GM21619 (cell line): Measurements from ENCODE around the gene LGALS1.
"Not testable (repeated sequence)": the region's sequence is repeated elsewhere in the genome, so short reads cannot be mapped to it uniquely, and the experiment has no call there.

ENCODE experiments used
- ATAC-seq: cut with Tn5 transposase; IDR thresholded peaks from one replicate; pipeline ENCODE4 v1.9.1; 2021; ENCODE audit not compliant: unreplicated experiment

The LGALS1 gene

DNA sequence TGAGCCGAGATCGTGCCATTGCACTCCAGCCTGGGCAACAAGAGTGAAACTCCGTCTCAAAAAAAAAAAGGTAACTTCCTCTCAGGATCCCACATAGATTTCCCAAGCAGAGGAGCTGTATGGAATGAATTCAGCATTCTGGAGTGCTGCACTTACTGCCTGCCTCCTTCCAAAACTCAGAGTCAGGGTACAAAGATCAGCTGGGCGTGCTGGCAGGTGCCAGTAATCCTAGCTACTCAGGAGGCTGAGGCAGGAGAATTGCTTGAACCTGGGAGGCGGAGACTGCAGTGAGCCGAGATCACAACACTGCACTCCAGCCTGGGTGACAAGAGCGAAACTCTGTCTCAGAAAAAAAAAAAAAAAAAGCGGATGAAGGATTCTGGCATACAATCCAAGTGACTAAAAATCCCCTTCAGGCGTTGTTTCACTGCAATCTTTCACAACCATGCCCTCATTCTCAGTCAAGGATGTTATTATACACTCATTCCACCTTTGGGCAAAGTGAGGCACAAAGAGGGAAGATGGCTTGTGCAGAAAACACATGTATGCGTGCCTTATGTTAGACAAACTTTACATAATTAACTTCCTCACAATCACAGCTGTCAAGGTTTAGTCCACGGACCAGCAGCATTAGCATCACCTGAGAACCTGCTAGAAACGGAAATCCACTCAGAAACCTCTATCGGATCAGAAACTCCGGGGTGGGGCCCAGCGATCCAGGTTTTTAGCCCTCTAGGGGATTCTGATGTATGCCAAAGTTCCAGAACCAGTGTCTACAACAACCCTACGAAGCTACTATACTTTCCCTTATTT is 9.6 kb downstream of the LGALS1 start:
- no peak for ATAC-seq

DNA sequence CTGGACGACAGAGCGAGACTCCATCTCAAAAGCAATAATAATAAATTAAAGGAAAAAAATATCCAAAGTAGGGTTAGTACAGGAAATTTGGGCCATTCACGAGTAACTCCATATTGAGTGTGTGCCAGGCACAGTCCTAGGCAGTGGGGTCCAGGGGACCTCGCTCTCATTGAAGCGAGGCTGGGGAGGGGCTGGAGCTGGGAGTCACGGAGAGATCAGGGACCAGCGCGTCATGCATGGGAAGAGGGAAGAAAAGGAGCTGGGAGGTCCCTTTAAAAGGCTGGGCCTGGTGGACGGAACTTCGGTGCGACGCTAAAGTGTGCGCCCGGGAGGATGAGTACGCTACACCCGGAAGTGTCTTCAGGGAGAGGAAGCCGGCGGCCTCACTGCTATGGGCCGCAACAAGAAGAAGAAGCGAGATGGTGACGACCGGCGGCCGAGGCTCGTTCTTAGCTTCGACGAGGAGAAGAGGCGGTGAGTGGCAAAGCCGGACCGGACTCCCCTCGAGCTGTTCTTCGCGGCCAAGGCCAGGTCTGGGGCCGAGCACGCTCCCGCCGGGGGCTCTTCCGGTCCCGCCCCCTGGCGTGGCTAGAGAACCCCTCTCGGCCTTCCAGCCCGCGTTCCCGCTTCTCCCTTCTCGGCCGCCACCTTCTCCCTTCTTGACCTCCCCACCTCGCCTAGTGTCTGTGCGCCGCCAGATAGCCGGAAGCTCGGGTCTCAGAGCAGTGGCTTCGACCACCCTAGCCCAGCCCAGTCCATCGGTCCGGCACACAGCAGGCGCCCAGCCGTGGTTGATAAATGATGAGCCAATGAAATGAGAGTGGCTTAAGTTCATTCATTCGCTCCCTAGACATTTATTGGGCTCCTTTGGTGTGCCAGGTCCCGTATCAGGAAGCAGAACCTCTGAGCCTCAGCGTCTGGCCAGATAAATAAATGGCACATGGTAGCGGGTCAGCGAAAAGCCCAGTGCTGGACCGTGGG is 10.9 kb downstream of the LGALS1 start, which contains the start of gene NOL12:
Gene NOL12 (plus strand): TSS at position 342 of the 981 bp plus-strand sequence. CDS start 50 bp downstream, at position 392.
- ATAC-seq = peak; percentile 79

DNA sequence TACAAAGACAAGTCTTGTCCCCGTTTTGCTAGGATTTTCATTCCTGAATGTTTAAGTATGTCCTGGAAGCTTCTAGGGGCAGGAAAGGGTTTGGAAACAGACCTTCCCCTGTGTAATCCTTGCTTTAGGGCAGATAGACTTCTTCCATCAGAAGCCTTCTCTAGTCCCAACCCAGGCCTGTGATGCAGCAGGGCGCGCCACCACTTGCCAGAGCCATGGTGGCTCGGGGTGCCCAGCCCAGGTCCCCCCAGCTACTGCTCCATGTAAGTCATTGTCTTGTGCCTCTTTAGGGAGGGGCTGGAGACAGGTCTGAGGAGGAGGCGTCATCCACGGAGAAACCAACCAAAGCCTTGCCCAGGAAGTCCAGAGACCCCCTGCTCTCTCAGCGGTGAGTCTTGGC is 15.0 kb downstream of the LGALS1 start:
- no peak for ATAC-seq

DNA sequence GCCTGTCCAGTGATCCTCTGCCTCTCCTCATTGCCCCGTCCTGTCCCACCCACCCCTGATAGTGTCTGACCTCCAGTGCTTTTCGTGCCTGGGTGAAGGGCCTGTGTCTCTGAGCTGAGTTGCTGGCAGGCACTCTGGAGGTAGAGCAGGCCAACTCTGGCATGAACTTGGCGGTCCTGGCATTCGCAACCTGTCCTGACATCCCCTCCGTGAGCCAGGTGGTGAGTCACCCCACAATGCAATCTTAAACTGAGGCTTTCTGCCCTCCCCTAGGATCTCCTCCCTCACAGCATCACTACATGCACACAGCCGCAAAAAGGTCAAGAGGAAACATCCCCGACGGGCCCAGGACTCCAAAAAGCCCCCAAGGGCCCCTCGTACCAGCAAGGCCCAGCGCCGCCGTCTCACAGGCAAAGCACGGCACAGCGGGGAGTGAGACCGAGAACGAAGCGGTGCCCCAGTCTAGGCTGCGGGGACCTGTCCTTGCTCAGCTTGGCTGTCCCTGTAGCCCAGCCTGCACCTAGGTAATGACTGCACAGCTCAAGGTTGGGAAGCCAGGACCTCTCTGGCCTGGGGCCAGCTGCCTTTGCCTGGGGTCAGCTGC is 15.6 kb downstream of the LGALS1 start:
- no peak for ATAC-seq

DNA sequence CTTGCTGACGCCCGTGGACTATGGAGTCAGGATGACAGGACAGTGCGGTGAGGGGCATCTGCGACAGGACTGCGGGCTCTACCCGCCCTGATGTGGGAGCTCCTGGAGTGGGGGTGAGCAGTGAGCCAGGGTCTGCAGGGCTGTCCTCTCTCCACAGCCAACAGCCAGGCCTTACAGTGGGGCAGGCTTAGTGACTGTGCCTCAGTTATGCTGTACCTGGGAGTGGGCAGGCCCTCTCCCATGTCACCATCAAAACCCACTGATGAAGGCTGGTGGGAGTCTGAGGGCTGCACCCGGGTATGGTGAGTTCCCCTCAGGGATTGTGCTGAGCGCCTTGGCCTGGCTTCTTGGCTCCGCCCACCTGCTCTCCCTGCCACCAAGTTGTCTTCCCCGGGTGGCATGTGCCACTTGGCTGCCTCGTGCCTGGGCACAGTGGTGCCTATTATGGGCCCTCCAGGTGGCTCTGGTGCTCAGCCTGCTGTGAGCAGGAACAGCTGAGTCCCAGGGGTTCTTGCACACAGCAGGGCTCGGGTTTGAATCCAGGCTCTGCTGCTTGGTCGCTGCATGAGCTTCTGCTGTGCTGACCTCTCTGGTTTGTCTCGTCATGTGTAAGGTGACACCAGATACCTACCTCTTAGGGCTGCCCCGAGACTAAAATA is 17.3 kb downstream of the LGALS1 start:
- no peak for ATAC-seq

DNA sequence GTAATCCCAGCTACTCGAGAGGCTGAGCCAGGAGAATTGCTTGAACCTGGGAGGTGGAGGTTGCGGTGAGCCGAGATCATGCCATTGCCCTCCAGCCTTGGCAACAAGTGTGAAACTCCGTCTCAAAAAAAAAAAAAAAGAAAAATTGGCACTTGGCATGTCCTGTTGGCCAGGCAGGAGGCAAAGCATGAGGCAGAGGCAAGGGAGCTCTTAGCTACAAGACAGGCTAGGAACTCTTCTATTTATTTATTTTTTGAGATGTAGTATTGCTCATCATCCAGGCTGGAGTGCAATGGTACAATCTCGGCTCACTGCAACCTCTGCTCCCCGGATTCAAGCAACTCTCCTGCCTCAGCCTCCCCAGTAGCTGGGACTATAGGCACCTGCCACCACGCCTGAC is 18.7 kb downstream of the LGALS1 start:
- not testable (repeated sequence) for ATAC-seq

DNA sequence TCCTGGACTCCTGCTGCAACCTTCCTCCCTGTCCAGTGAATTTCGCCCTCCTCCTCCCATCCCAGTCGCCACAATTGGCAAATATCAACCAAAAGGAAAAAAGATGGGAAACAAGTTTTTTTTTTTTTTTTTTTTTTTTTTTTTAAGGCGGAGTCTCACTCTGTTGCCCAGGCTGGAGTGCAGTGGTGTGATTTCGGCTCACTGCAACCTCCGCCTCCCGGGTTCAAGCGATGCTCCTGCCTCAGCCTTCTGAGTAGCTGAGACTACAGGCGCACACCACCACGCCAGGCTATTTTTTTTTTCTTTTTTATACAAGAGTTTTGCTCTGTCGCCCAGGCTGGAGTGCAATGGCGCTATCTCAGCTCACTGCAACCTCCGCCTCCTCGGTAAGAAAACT is 20.8 kb downstream of the LGALS1 start:
- ATAC-seq = not testable (repeated sequence)

DNA sequence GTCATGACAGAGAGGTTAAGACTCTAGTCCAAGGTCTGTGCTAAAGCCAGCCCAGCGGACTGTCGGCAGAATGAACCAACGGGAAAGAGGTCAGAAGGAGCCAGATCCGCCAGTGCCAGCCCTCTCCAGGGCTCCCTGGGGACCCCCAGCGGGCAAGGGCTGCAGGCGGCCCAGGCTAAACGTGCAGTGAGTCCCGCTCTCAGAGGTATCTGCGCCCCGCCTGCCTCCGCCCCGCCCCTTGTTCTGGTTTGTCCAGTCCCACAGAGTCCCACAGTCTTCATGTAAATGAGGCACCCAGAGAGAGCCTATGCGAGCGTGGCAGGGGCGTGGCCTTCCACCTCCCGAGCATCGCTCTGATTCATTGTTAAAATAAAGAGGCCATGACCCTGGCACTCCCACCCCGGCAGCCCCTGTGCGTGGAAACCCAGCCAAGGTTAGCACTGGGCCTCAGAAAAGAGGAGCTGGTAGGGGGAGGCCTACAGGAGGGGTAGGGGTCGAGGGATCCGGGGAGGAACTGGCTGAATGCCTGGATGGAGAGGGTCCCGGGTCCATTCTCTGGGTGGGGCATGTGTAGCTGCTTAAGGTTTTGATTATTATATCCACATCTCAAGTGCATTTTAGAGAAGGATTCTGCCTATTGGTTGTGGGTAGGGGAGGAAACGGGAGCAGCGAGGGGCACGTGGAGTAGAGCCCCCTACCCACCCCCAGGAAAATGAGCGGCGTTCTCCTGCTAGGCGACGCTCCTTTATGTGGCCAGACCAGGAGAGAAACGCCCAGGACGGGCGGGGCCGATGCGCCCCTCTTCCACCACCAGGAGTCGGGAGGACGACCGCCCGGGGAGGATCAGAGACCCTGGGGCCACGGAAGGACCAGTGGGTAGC is 21.5 kb downstream of the LGALS1 start, which contains the start of gene TRIOBP:
Gene TRIOBP (plus strand): TSS at position 392 of the 881 bp plus-strand sequence. CDS start 4,318 bp downstream, outside the sequence.
- ATAC-seq = peak; percentile 88

DNA sequence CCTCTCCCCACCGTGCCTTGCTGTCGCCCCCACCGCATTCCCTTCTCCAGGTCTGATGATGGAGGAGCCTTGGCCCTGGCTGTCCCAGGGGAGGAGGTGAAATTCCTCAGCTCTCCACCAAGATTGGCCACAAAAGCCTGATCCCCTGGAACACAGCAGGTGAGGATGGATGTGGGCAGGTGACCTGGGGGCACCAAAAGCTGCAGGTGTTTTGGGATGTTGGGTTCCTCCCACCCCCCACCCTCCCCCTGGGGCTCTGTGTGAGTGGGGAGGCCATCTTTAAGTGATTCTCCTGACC is 22.1 kb downstream of the LGALS1 start:
- no peak for ATAC-seq

DNA sequence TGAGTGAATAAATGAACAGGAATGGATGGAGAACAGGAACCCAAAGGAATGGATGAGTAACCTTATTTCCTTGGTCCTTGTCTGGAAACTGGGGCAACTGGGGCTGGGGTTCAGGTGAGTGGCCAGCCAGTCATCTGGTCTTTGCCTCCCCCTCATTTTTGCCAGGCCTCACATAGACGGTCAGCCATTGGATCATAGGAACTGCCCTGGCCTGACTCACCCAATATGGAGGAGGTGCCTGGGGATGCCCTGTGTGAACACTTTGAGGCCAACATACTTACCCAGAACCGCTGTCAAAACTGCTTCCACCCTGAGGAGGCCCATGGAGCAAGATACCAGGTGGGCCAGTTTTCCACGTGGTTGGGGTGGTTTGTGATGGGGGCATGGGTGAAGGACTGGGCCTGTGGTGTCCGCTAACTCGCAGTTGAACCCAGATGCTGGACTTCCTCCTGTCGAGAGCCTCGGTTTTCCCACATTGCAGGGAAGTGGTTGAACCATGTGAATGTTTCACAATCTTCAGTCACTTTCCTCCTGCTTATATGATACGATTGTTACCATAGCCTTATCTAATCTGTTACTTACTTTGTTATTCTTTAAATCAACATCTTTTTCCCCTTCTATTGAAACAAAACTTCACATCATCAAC is 25.8 kb downstream of the LGALS1 start:
- ATAC-seq = no peak

DNA sequence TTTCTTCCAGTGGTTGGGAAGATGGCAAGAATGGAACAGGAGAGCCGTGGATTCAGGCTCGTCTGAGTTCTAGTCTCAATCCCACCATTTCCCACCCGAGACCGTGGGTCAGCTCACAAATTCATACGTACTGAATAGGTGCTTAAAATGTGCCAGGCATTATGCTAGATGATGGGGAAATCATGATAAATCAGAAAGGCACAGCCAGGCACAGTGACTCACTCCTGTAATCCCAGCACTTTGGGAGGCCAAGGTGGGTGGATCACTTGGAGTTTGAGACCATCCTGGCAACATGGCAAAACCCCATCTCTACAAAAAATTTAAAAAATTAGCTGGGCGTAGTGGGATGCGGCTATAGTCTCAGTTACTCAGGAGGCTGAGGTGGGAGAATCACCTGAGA is 28.5 kb downstream of the LGALS1 start:
- ATAC-seq = no peak

DNA sequence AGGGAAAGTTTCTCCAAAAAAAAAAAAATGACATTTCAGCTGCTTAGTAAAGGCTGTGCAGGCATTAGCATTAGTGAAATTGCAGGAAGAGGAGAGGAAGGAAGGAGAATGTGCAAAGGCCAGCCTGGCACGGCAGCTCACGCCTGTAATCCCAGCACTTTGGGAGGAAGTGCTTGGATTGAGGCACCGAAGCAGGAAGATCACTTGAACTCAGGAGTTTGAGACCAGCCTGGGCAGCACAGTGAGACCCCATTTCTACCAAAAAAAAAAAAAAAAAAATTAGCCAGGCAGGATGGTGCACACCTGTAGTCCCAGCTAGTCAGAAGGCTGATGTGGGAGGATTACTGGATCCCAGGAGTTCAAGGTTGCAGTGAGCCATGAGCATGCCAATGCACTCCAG is 29.2 kb downstream of the LGALS1 start:
- ATAC-seq = no peak

DNA sequence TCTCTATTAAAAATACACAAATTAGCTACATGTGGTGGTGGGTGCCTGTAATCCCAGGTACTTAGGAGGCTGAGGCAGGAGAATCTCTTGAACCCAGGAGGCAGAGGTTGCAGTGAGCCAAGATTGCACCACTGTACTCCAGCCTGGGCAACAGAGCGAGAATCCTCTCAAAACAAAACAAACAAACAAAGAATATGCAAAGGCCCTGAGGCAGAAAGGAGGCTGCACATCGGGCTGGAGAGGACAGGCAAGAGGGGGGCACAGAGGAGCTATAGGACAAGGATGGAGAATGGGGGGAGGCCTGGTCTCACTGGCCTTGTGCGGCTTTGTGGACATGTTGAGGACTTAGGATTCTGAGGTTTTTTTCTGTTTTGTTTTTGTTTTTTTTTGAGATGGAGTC is 29.8 kb downstream of the LGALS1 start:
- no peak for ATAC-seq

DNA sequence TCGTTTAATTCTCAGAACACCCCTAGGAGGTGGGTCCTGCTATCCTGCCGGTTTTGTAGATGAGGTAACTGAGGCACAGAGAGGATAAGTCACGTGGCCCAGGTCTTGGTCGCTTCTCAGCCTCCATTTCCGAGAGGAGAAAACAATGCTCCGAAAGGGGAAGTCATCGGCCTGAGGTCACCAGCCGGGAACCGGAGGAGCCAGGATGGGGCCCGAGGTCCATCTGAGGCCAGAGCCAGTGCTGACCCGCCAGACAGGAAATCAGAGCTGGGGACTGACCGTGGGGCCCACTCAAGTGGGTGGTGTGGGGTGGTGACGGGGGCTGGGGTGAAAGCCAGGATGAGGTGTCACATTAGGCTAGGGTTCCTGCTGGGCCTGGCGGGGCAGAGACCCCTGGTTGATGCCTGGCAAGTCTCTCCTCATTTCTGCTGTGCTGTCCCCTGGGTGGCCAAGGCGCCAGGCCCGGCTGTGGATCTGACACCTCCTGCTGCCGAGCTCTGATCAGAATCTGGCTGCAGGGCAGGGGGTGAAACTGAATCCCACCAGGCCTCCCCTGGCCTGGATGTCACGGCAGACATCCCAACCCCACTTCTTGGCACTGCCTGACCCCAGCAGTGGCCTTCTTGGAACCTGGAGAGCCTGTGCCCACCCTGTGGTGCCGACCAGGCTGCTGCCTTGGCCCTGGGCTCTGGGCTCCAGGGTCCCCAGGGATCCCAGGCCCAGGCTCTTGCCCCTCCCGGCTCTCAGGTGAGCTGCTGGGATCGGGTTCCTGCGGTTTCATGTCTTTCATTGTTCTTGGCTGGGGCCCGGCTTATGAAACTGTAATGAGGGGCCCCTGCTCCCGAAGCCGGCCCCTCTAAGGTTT is 33.4 kb downstream of the LGALS1 start:
- ATAC-seq = no peak

DNA sequence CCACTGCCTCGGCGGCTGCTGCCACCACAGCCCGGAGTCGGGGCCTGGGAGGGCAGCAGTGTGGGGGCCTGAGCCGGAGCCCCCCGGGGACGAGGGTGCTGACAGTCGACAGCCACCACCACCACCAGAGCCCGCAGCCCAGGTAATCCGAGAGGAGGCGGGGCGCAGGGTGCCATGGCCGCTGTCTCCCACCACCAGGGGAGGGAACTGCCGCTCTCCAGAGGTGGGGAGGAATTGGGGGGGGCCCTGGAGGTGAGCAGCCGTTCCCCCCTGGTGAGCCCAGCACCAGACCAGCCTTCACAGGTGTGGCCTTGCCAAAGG is 34.0 kb downstream of the LGALS1 start:
- no peak for ATAC-seq

DNA sequence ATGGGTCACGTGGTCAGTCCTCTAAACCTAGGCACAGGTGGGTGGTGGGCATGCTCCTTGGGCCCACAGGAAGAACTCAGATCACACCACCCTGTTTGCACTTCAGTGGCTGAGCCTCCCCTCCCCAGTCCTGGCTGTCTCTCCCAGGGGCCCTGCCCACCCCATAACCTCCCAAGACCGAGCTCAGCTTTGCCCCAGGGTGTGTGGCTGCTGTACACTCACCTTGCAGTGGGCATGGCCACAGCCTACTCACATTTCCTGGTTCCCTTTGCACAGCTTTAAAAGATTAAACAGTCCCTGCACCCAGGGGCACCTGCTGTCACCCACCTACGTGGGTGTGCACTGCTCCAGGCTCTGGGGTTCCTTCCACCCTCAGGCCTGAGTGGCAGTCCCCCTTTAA is 35.2 kb downstream of the LGALS1 start:
- no peak for ATAC-seq

DNA sequence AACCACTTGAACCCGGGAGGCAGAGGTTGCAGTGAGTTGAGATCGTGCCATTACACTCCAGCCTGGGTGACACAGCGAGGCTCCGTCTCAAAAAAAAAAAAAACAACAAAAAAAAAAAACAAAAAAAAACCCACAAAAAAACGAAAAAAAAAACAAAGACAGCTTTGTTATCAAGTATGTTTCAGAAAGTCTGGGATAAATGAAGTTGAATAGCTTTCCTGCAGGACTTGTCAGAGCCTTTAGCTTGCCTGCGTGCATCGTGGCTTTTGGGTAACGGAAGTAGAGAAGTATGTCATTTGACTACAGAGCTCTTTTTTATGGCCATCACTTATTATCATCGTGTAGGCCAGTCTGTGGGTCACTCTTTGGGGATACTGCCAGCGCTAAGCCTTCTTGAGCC is 36.1 kb downstream of the LGALS1 start:
- no peak for ATAC-seq

DNA sequence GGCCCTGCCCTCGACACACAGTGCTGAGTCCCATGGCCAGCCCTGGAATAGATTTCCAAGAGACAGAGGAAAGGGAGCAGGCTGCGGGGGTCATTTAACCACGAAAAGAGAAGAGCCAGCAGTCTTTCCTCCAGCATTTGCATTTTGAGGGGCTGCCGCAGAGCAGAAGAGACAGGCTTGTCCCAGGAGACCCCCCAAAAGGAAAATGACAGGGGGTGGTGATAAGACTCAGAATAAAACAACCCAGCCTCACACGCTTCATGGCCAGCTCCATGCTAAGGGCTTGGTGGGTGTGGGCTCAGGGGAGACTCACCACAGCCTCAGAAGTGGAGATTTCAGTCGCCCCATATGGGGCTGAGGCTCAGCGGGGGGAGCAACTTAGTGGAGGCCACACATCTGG is 38.3 kb downstream of the LGALS1 start:
- ATAC-seq = no peak

DNA sequence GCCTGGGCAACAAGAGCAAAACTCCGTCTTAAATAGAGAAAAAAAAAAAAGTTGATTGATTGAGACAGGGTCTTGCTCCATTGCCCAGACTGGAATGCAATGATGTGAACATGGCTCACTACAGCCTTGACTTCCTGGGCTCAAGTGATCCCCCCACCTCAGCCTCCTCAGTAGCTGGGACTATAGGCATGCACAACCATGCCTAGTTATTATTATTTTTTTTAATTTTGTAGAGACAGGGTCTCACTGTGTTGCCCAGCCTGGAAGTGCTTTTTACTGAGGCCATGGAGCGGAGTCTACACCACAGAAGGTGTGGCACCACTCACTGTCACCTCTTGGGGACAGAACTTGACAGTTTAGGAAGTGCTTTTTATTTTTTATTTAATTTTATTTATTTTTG is 39.2 kb downstream of the LGALS1 start:
- no peak for ATAC-seq
